ENCODE results near the gene CUL4A.
A peak's percentile ranks its signal among the peaks of the same experiment; 100 is the strongest.
"Not testable (repeated sequence)": the region's sequence is repeated elsewhere in the genome, so short reads cannot be mapped to it uniquely, and the experiment has no call there.

Gene CUL4A

GRCh38 chr13:113209336-113209758, at the start of gene CUL4A:
CUL4A (plus strand) TSS chr13:113209613; CDS start chr13:113209628, 15 bp downstream.
- DNase-seq (ENCODE audit: low read depth) = no peak

DNA sequence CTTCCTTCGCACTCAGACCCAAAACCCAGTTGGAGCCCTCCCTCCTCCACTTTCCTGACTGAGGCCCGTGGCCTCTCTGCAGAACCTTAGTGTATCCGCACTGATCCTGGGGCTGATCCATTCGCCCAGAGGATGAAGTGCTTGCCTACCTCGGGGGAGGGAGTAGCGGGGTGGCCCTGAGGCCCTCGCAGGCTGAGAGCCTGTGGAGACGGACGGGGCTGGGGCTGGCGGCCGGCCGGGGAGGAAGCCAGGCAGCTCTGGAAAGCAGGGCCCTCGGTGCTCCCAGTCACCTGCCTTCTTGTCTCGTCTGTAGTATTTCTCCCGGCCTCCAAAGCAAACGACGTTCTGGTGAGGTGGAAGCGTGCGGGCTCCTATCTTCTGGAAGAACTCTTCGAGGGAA, 49.7 kb upstream of the CUL4A start:
- DNase-seq (ENCODE audit: low read depth) = no peak

- DNase-seq (ENCODE audit: low read depth) = no peak
Measured at GRCh38 chr13:113160983-113161382, 48.4 kb upstream of the CUL4A start.

DNA sequence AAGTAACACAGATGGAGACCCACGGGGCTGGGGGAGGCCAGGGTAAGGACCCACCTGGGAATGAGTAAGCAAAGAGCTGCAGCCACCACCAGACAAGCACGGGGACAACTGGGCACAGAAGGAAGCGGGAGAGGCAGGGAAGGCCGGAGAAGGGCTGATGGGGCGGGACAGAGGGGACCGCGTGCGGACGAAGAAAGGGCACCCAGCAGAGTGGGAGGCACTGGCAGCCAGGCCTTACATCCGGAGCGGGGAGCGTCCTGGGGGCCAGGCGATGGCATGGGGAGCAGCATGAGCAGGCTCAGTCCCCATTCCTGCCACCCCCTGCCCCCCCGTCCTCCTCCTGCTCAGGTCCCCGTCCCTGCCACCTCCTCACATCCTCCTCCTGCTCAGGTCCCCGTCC, 48.0 kb upstream of the CUL4A start:
- DNase-seq (ENCODE audit: low read depth) = no peak

DNA sequence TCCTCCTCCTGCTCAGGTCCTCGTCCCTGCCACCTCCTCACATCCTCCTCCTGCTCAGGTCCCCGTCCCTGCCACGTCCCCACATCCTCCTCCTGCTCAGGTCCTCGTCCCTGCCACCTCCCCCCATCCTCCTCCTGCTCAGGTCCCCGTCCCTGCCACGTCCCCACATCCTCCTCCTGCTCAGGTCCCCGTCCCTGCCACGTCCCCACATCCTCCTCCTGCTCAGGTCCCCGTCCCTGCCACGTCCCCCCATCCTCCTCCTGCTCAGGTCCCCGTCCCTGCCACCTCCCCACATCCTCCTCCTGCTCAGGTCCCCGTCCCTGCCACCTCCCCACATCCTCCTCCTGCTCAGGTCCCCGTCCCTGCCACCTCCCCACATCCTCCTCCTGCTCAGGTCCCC, 47.4 kb upstream of the CUL4A start:
- DNase-seq (ENCODE audit: low read depth) = not testable (repeated sequence)

- DNase-seq (ENCODE audit: low read depth) = no peak
Measured at GRCh38 chr13:113162783-113163685, 46.4 kb upstream of the CUL4A start.

DNA sequence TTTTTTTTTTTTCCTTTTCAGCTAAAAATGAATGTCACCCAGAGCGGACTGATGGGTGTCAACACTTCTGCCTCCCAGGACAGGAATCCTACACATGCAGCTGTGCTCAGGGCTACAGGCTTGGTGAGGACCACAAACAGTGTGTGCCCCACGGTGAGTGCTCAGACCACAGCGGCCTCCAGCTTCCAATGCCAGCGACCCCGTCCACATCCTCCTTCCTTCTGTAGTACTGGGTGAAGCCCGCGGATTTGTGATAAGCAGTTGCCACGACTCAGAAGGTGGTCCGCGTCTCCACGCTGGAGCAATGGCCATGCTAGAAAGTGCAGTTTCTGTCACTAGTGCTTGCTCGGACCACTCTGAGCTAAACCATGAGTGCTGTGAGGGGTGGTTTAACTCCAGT, 44.9 kb upstream of the CUL4A start:
- DNase-seq (ENCODE audit: low read depth) = no peak

GRCh38 chr13:113166266-113166665, 43.1 kb upstream of the CUL4A start:
- no peak for DNase-seq (ENCODE audit: low read depth)

DNA sequence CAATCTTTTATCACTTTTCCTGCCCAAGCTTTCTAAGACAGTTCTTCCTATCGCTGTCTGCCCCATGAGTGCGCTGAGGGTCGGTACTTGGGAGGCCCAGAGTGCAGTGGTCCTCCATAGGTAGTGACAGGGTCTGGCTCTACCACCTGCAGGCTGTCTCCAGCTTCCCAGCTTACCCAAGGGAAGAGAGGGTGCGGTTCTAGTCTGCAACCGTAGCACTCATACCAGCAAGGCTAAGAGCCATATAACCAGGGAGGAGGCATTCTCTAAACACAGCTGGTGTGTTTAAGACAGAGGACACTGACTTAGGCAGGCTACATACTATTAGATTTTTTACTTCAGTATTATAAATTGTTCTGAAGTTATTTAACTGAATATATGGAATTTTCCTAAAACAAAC, 42.7 kb upstream of the CUL4A start:
- DNase-seq (ENCODE audit: low read depth) = no peak

- DNase-seq (ENCODE audit: low read depth) = no peak
Measured at GRCh38 chr13:113167155-113167554, 42.3 kb upstream of the CUL4A start.

DNA sequence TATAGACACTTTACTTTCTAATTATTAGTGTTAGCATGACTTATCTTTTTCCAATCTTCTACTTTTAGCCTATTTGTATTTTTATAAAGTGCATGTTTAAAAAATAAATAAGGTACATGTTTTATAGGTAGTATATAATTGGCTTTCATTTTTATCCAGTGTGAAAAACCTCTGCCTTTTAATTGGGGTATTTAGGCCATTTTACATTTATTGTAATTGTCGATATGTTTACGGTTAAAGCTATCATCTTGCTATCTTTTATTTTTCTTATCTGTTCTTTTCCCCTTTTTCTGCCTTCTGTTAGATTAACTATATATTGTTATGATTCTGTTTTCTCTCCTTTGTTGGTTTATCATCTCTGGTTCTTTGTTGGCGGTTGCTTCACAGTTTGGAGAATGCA, 41.8 kb upstream of the CUL4A start:
- no peak for DNase-seq (ENCODE audit: low read depth)

DNA sequence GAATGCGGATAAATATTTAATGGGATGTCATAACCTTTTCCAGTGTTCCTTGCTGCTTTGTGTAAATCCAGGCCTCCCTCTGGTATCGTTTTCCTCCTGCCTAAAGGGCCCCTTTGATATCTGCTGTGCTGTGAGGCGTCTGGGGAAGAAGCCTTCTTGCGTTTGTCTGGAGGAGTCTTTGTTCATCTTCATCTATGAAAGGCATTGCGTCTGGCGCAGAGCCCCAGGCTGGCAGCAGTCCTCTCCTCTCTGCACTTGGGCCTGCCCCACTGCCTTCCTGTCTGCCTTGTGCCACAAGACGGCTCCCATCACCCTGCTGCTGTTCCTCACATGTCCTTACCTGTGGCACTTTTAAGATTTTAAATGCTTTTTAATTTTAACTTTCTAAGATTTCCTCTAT, 41.2 kb upstream of the CUL4A start:
- DNase-seq (ENCODE audit: low read depth) = no peak

- DNase-seq (ENCODE audit: low read depth) = no peak
Measured at GRCh38 chr13:113169277-113170272, 39.8 kb upstream of the CUL4A start.

DNA sequence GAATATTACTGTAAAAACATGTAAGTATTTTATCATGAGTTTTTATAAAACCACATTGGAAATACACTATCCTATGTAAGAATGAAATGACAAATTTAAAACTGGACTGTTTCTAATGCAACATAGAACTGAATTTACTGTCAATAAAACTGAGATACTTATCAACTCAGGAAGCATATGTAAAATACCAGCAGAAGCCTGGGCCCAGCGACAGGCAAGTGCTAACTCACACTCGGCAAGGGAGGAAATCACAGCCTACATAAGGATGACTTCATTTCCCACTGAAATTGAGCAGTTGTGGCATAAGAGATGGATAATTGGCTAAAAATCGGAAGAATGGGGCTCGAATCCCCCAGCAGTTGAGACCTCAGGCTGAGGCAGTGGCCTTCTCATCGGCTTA, 38.9 kb upstream of the CUL4A start:
- no peak for DNase-seq (ENCODE audit: low read depth)

GRCh38 chr13:113171250-113172125, 37.9 kb upstream of the CUL4A start:
- DNase-seq (ENCODE audit: low read depth) = no peak

DNA sequence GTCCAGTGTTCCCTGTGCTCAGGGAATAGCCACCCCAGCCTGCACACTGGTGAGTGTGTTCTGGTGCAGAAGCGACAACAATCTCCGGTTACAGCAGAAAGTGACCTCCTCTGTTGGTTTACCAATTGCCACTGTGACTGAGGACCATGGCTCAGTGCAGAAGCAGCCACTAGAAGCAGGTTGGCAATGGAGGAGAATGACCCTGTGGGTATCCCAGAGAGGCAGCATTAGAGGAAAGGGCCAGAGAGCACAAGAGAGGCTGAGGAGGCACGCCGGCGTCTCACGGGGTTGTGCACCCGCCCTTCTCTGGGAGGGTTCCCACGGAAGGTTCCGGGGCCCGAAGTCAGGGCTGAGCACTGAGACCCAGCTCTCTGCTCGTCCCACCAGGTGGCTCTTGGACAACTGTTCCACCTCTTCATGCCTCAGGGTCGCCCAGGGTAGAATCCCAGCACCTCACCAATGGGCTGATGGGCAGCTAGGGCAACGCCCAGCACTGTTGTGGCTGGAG, 36.9 kb upstream of the CUL4A start:
- DNase-seq (ENCODE audit: low read depth) = no peak

DNA sequence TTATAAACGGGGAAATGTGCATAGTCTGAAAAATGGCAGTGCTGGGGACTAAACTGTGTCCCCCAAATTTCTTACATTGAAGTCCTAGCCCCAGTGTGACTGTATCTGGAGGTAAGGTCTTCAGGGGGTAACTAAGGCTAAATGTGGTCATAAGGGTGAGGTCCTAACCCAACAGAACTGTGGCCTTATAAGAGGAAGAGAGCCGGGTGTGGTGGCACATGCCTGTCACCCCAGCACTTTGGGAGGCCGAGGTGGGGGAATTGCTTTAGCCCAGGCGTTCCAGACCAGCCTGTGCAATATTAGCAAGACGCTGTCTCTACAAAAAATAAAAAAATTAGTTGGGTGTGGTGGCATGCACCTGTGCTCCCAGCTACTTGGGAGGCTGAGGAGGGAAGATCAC, 33.1 kb upstream of the CUL4A start:
- DNase-seq (ENCODE audit: low read depth) = no peak

DNA sequence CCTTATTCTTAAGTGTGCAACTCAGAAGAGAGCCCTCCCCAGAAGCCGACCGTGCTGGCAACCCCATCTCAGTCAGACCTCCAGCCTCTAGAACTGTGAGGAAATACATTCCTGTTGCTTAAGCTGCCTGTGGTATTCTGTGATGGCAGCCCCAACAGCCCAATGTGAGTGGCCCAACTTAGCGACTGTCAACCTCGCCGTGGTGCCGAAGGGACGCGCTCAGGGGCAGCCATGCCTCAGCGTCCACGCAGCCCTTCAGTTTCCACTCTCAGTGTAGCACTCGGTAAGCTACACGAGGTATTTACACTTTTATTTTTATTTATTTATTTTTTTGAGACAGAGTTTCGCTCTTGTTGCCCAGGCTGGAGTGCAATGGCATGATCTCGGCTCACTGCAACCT, 32.6 kb upstream of the CUL4A start:
- no peak for DNase-seq (ENCODE audit: low read depth)

DNA sequence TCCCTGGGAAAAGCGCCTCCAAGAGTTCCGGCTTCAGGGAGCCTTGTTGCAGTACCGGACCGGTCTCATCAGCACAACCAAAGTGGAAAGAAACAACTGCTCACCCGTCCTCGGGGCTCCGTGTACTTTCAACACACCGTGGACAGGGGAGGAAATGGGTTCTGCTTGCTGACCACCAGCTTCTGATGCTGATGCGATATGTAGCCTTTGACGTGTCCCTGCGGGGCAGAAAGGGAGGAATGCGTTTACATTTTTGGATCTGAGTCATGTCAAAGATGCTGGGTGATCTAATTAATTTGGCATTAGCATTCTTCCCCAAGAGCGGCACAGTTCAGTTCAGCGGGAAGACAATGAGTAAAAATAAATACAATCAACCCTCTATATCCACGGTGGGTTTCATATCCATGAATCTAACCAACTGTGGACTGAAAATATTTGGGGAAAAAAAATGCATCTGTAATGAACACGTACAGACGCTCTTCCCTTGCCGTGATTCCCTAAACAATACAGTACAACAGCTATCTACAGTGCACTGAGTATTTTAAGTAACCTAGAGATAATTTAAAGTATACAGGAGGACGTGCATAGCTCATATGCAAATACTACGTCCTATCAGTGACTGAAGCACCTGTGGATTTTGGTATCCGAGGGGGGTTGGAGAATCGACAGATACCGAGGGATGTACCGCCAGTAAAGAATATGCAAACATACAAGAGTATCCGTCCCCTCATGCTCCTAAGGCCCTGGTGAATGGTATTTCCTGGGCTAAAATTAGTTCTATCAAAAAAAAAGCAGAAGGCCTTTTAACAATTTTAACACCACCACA, 31.1 kb upstream of the CUL4A start:
- peak; percentile 84 for DNase-seq (ENCODE audit: low read depth)

- DNase-seq (ENCODE audit: low read depth) = no peak
Measured at GRCh38 chr13:113178896-113179167, 30.6 kb upstream of the CUL4A start.
